NCI-H2196 treated with DMSO at 0.1 percent for 48 hours (cell line): ENCODE results near the gene MRPS18A.

ENCODE experiments used
- DNase-seq: peaks from one replicate; lab custom pipeline; 2025; ENCODE audit not compliant: unreplicated experiment; lab: John Stamatoyannopoulos, UW

Gene MRPS18A

GRCh38 chr6:43687437-43688347, at the start of gene MRPS18A:
Gene MRPS18A (minus strand): TSS chr6:43687791. CDS start chr6:43687779, 12 bp downstream.
- DNase-seq = peak; percentile 85

DNA sequence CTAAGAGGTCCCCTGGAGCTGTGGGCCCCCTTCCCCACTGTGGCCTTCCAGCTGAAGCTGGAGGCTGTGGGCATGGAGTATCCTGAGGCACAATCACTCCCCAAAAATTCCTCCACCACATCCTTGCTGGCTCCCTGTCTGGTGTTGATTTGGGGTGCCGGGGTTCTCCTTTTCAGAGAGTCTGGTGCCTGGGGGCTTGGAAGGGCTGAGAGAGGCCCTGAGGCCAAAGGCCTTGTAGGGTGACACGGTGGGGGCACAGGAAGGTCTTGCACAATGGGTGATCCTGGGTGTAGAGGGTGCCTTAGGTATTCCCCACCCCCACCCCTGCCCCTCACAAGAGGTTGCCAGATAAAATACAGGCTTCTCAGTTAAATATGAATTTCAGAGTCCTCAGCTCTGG, 49.3 kb upstream of the MRPS18A start:
- no peak for DNase-seq

DNA sequence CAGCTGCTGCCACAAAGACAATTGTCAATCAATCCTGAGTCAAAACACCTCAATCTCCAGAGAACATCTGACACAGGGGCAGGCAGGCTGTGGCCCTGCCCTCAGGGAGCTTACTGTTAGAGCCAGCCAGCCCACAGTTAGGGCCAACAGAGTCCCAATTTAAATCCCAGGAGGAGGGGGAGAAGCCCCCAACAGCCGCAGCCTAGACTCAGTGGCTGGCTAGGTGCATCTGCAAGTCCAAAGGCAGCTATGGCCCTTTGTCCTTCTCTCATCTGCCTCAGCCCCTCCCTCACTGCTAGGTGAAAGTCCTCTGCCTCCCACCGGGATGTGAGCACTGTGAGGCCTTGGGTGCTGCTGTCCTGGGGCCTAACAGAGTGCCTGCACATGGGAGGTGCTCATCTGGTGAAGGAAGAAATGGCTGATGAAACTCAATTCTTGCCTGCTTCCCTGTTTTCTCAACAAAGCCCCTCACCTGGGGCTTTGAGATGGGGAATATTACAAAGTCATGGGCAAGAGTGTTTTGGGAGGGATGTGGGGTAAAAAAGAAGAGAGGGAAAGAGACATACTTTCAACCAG, 48.7 kb upstream of the MRPS18A start:
- no peak for DNase-seq

- DNase-seq = no peak
These were observed 48.1 kb upstream of the MRPS18A start for GRCh38 chr6:43735642-43736199.

- no peak for DNase-seq
These were observed 46.7 kb upstream of the MRPS18A start for GRCh38 chr6:43734294-43734665.

GRCh38 chr6:43733471-43734293, 46.1 kb upstream of the MRPS18A start:
- DNase-seq = no peak

DNA sequence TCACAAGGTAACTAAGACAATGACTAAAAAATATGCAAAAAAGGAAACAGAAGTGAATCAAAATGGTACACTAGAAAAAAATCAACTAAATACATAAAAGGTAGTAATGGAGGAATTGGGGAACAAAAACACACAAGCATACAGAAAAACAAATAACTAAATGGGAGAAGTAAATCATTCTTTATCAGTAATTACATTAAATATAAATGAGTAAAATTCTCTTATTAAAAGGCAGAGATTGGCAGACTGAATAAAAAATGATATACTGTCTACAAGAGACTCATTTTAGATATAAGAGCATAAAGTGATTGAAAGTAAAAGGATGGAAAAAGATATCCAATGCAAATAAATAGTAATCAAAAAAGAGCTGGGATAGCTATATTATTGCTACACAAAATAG, 43.0 kb upstream of the MRPS18A start:
- DNase-seq = no peak

DNA sequence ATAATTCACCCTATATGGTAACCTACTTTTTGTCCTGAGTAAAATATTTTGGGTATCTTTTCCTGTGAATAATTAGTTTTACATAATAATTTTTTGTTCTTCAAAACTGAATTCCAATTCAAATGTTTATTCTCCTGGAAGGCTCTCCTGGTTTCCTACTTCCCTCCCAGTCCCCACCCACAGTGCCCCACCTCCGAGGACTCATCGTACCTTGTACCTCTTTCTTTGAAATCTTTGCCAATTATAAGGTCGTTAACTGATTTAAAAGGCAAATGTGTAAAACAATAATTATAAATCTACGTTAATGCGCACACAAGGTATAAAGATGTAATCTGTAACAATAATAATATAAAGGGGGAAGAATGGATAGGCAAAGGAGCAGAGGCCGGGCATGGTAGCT, 41.9 kb upstream of the MRPS18A start:
- no peak for DNase-seq

- no peak for DNase-seq
These were observed 41.0 kb upstream of the MRPS18A start for GRCh38 chr6:43728586-43728985.

GRCh38 chr6:43727634-43728033, 40.0 kb upstream of the MRPS18A start:
- DNase-seq = no peak

DNA sequence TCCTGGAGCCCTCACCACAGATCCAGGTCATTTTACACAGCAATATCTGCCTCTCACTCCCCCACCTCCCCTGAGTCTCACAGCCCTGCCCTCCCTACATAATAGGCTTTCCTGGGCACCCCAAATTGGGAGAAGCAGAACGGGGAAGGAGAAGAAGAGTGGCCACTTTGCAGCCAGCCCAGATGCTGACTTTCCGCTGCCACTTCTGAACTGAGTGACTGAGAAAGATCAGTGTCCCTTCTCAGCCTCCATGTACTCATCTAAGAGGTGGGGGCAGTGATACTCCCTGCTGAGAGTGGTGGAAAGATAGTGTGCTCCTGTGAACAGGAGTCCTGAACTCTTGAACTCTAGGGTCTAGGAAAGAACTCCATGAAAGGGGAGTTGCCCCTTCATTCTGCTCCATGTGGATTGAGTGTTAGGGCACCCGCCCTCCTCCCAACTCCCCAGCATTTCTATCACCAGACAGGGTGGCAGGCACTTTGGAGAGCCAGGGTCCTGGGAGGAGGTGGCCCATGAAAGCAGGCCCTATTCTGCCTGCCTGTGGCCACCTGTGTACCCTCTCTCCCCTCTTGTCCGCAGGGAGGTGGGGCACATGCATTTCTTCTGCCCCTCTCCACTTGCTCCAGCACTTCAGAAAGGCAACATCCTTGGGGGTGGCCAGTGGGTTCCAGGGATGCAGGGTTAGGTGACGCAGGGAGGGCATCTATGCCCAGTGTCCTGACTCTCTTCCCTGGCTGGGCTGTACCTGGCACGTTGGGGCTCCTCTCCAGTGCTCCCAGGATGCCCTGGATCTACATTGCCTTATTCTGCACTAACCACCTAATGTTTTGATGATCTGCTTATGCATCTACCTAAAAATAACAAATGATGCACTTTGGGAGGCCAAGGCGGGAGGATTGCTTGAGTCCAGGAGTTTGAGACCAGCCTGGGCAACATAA, 38.3 kb upstream of the MRPS18A start:
- DNase-seq = no peak

DNA sequence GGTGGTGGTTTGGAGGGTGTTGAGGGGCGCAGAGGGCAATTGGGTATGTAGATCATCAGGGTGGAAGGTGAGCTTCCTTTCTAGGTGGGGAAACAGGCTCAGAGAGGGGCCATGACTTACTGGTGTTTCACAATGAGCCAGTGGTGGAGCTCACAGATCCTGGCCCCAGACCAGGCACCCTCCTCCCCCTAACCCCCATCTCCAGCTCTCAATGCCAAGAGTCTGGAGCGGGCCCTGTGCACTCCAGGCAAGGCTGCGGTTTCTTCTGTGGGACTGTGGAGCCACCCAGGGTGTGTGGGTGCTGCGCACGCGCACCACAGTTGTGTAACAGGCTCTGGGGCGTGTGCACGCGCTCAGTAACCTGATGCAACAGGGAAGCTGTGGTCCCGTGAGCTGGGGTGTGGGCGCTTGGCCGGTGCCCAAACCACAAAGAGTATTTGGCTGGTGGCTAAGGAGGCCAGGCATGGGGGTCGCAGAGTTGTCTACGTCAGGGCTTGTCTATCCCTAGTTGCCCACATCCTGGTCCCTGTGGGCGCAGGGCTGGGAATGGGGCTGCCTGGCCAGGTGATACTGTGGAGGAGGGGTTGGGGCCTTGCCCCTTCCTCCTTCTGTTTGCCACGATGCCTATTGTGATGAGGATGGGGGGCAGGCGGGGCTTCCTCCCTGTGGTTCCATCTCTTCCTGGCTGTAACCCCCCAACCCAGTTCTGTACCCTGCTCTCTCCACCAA, 37.5 kb upstream of the MRPS18A start:
- DNase-seq = peak; percentile 46

DNA sequence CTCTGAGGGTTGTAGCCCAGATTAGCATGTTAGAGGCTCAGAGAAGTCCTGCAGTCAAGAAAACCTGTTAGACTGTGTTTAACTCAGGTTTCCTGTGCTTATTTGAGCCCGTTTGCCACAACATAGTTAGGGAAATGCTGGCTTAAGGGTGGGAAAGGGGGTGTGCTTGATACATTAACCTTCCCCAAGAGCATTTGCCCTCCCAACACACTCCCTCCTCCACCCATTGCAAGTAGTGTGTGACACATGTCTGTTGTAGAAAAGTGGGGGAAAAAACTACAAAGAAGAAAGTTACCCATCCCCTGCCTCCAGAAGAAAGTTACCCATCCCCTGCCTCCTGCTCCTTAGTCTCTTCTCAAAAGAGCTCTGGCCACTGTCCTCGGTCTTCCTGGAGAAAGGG, 36.8 kb upstream of the MRPS18A start:
- no peak for DNase-seq

DNA sequence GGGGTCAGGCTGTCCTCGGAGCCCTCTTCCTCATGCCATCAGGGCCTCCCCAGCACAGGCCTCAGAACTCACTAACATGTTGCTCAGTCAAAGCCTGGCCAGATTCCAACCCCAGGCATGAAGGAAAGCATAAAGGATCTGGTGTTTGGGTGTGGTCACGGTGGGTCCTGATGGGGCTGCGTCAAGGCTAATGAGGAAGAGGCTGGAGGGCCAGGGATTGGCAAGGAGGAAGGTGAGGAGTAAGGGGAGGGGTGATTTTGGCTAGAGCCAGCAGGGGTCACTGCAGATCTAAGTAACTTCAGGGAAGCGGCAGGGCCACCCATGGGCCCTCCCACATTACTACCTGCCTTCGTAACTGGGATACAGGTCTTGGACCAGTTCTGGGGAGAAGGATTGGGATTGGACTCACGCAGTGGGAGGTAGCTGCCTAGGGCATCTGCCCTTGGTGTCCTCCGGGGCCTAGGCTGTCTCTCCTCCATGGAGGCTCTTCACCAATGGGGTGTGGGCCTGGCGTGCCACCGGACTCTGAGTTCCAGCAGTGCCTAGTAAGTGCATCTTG, 36.2 kb upstream of the MRPS18A start:
- DNase-seq = peak; percentile 10

- no peak for DNase-seq
These were observed 35.4 kb upstream of the MRPS18A start for GRCh38 chr6:43722920-43723545.

DNA sequence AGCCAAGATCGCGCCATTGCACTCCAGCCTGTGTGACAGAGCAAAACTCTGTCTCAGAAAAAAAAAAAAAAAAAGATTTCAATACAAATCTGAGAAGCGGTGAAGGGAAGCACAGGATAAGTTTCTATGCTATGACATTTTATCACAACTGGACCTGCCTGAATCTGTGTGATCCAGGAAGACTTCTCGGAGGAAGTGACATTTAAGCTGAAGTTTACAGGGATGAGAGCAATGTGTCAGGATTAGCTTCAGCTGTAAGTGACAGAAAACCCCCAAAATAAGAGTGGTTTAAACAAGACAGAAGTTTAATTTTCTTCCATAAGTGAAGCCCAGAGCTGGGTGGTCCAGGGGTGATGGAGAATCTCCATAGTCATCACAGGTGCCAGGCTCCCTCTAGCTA, 33.4 kb upstream of the MRPS18A start:
- DNase-seq = no peak

GRCh38 chr6:43719511-43719910, 31.9 kb upstream of the MRPS18A start:
- DNase-seq = no peak

DNA sequence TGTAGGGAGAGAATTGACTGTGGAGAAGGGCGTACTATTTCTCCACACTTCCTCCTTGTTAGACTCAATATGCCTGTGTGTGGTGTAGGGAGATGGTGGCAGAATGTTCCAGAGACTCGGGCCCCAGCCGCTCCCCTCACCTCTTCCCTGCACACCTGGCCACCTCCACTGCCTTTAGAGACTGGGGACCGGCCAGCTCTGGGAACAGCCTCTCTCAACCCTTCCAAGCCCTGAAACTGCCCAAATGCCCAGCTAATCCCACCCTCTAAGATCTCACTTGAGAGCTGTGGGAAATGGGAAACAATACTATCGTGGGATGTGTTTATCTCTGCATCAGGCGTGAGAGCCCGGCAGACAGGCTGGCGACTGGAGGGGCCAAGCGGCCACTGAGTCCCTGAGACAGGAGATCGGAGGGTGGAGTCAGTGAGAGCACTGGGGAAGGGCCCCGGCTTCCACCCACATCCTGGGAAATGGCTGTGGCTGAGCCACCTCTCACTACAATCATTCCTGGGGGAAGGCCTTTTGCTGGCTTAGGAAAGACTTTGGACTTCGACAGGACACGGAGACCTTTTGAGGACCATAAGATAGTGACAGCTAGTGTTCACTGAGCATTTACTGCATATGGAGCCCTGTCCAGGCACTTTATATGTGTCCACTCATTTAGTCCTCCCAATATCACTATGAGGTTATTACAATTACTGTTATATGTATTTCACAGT, 31.0 kb upstream of the MRPS18A start:
- no peak for DNase-seq
